ENCODE results near the gene ACSBG1.

The ACSBG1 gene, protein sequence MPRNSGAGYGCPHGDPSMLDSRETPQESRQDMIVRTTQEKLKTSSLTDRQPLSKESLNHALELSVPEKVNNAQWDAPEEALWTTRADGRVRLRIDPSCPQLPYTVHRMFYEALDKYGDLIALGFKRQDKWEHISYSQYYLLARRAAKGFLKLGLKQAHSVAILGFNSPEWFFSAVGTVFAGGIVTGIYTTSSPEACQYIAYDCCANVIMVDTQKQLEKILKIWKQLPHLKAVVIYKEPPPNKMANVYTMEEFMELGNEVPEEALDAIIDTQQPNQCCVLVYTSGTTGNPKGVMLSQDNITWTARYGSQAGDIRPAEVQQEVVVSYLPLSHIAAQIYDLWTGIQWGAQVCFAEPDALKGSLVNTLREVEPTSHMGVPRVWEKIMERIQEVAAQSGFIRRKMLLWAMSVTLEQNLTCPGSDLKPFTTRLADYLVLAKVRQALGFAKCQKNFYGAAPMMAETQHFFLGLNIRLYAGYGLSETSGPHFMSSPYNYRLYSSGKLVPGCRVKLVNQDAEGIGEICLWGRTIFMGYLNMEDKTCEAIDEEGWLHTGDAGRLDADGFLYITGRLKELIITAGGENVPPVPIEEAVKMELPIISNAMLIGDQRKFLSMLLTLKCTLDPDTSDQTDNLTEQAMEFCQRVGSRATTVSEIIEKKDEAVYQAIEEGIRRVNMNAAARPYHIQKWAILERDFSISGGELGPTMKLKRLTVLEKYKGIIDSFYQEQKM

GRCh38 chr15:78234515-78235040 lies at the start of gene ACSBG1:
TSS of gene ACSBG1 (minus strand) at chr15:78234565. CDS start at chr15:78234501, 64 bp downstream.
- no peak for DNase-seq

DNA sequence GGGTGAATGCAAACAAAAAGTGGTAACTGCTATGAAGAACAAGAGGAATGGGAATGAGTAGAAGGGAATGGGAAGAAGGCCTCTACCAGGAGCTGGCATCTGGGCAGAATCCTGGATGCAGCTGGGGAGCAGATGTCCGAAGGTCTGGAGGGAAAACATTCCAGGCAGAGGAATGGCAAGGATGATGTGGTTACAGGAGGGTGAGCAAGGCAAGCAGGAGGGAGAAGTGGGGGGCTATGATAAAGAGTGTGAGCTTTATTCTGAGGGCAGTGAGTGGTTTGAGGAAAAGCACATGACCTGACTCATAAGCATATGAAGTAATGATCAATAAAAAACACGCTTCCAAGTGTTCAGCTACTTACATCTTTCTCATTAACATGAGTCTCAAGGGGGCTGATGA lies 48.0 kb upstream of the ACSBG1 start:
- DNase-seq = no peak

GRCh38 chr15:78280319-78281072 lies 46.1 kb upstream of the ACSBG1 start:
- DNase-seq = no peak

- DNase-seq = no peak
Observed at GRCh38 chr15:78276064-78276943, 41.9 kb upstream of the ACSBG1 start.

GRCh38 chr15:78274994-78275393 lies 40.6 kb upstream of the ACSBG1 start:
- no peak for DNase-seq

- no peak for DNase-seq
Observed at GRCh38 chr15:78272776-78273175, 38.4 kb upstream of the ACSBG1 start.

GRCh38 chr15:78272316-78272715 lies 38.0 kb upstream of the ACSBG1 start:
- no peak for DNase-seq

DNA sequence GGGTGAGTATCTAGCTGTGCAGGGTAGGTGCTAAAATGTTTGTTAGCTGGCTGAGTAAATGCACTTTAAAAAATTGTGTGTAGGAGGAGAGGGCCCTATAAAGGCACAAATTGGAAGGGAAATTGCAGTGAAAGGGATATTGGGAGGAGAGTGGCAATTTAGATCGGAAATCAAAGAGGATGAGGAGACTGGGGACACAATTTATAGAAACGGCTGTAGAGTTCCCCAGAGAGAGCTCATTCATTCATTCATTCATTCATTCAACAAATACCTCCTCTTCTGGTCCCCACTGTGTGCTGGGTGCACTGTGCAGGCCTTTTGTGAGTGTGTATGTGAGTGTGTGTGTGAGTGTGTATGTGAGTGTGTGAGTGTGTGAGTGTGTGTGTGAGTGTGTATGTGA lies 32.4 kb upstream of the ACSBG1 start:
- no peak for DNase-seq

- no peak for DNase-seq
Observed at GRCh38 chr15:78266229-78266628, 31.9 kb upstream of the ACSBG1 start.

GRCh38 chr15:78265752-78266224 lies 31.4 kb upstream of the ACSBG1 start:
- DNase-seq = peak in 1 of 2 experiments; percentile 27

DNA sequence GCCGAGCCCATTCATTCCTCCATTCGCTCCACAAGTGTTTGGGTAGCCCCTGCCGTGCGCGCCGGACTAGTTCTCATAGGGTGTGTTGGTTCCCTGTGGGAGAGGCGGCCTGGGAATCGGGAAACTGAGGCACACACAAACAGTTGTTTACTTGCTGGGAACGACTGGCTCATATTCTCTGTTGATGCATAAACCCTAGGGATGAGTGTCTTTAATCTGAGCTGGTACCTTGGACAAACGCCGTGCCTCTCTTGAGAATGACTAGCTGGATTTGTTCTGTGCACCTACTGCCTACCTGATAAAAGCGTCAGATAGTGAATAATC lies 30.7 kb upstream of the ACSBG1 start:
- no peak for DNase-seq

DNA sequence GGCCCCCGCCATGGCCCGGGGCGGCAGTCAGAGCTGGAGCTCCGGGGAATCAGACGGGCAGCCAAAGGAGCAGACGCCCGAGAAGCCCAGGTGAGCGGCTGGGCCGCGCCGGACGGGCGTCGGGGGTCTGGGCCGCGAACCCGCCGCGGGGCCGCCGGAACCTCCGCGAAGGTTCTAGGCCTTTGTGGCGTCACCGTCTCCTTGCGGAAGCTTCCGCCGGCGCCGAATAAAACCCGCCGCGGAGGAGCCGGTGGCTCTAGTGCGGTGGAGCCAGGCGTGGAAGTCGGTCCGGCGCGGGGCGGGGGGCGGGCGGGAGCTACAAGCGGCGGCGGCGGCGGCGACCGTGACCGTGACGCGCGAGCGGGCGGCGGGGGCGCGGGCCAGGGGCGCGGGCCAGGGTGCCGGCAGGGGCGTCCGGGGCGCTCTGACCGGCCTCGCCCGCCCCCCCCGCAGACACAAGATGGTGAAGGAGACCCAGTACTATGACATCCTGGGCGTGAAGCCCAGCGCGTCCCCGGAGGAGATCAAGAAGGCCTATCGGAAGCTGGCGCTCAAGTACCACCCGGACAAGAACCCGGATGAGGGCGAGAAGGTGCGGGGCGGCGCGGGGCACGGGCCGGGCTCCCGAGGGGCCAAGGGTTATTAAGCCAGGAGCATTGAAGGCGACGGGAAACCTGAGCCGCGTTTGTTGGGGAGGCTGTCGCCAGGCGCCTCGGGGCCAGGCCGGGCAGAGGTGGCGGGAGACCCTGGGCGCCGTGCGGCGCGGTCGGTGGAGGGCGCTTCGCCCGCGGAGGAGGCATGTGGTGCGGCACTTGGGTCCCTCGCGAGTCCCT lies 30.2 kb upstream of the ACSBG1 start, which contains the start of gene DNAJA4:
TSS of gene DNAJA4 (plus strand) at position 259 of the 833 bp plus-strand sequence. CDS start at position 461, 202 bp downstream.
- peak; percentile 69 to 73 for DNase-seq

GRCh38 chr15:78263907-78264303 lies 29.5 kb upstream of the ACSBG1 start:
- DNase-seq = no peak

DNA sequence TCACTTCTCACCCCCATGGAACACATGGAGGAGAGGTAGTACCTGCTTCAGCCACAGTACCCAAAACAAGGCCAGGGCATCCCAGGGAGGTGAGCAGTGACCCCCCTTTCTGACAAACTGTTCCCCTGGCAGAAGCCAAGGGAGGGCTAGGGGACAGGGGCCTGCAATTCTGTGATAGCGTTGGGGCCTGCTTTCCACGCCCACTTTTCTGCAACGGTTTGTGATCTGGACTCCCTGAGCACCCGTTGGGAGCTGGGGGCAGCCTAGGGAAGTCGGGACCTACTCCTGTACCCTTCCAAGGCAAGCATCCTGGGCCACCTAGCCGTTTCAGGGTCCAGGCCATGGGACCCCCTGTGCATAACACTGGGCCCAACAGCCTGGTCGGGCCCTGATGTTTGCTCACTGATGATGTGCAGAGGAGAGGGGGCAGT lies 29.0 kb upstream of the ACSBG1 start:
- no peak for DNase-seq

DNA sequence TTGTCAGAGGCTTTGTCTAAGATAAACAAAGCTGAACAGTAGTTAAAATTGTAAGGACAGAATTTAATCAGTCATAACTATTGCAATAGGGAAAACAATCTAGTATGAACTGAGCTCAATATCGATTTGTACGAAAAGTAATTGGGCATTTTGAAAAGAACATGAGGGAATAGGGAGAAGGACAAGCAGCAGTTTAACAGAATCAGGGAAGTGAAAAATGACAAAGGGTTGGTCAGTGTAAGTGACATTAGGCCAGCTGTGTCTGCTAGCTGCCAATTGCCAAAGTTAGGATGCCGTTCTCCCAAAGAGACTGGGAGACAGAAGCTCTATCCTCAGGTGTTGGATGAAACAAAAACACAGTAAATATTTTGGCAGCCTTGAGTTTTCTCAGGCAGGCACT lies 26.7 kb upstream of the ACSBG1 start:
- DNase-seq = no peak

DNA sequence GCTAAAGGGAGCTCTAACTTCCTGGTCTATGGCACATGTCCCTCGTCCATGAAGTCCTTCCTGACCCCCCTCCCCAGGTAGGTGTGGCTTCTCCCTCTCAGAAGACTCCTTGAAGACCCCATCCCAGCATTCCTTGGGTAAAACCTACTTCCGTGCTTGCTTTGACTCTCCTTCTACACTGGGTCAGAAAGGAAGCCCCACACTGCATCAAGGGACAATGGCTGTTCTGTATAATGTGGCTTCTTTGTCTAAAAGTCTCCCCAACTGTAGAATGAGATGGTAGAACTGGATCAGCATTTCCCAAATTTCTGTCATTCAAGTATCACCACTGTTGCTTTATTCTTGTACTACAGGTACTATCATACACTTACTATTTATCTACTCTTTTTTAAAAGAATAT lies 26.1 kb upstream of the ACSBG1 start:
- no peak for DNase-seq

DNA sequence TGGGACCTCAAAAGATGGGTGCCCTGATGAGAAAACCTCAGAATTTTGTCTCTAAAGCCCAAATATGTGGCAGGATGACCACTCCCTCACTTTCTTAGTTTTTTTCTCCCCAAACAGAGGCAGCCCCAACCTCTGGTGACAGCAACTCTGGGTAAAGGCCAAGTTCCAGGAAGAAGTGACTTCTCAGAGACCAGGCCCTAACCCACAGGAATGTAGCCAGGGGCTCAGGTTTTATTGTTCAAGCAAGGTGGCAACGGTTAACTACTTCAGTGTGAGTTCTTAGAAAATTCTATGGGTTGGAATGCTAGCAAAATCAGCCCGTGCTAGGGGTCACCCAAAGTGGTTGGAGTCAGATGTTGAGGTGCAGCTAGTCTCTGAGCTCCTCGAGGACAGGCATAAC lies 24.9 kb upstream of the ACSBG1 start:
- DNase-seq = no peak

DNA sequence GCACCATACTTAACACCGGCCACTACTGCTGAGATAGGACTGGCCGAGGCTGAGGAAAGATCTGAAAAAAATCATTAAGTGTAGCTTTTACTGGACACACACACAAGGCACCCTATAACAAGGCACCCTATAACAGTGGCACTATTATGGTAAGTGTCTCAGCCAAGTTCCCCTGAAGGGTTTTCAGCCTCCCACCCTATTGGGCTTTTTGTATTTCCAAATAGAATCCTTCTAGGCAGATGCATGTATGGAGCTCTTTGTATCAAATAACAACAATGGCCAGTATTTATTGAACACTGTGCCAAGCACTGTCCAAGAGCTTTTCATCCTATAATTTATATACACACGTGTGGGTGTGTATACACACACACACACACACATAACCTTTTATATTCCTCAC lies 23.3 kb upstream of the ACSBG1 start:
- no peak for DNase-seq

DNA sequence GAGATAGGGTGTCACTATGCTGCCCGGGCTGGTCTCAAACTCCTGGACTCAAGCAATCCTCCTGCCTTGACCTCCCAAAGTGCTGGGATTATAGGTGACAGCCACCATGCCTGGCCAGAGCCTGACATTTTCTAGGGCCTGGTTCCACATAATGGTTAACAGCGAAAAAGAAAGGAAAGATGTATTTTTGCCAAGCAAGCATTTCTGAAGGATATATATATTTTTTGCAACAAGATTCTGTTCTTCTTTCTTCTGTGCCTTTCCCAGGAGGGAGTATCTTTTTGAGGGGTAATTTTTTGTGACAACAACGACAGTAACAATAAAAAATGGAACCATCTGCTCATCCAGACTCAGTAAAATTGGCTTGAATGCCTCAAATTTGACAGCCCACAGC lies 21.7 kb upstream of the ACSBG1 start:
- no peak for DNase-seq

GRCh38 chr15:78255421-78256043 lies 21.2 kb upstream of the ACSBG1 start:
- no peak for DNase-seq

DNA sequence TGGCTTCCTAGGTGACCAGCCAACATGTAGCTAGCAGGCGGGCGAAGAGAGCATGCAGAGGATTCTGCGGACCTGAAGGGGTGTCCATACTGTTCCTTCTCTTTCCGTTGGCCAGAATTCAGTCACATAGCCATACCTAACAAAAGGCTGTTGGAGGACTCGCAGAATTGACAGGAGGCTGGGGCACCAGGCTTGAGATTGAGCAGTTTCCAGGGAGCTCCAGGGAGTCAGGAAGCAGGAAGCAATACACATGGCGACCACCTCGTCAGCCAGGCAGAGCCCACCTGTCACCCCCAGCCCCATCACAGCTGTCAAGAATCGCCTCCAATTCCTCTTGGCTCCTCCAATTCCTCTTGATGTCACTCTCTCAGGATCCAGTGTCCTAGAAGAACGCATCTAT lies 16.8 kb upstream of the ACSBG1 start:
- no peak for DNase-seq

Data from activated T-cell treated with anti-CD3 and anti-CD28 coated beads, Interleukin-2, amount 50 U/mL, for 48 hours (primary cell).